ENCODE results near the gene PSMB7.

PSMB7 gene

DNA sequence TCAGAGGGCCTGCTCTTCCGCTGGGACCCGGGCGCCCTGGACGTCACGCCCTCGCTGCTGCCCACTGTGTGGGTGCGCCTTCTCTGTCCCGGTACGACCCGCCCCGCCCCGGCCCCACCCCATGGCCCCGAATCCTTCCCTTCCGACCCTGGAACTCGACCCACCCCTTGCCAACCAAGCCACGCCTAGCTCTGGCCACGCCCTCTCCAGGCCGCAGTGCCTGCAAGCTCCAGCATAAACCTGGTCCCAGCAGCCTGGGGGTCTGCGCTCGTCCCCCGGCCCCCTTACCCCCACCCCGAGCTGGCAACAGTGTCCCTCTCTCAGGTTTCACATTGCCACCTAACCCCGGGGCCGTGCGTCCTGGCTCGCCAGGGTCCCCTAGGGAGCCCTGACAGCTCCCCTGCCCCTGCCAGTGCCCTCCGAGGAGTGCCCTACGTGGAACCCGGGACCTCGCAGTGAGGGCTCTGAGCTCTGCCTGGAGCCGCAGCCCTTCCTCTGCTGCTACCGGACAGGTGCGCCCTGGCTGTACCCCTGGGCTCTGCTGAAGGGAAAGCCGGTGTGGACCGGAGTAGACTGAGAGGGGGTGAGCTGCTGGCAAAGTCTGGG is 38.4 kb upstream of the PSMB7 start:
- no peaks in the 10 kb centered on the region for H3K36me3 ChIP-seq (ENCODE audit: control insufficient read depth, low read length)
- no peaks in the 10 kb centered on the region for H3K27me3 ChIP-seq (ENCODE audit: control insufficient read depth, low read length)
- H3K79me2 ChIP-seq (ENCODE audit: control insufficient read depth, low read length), result no peaks in the 10 kb centered on the region
- no peak overlapping the region for H3K27ac ChIP-seq (ENCODE audit: low read depth, low read length)
- H3K9me3 ChIP-seq (ENCODE audit: control insufficient read depth, insufficient read depth, low read length), result no peaks in the 10 kb centered on the region
- no peak for TF ChIP-seq EZH2phosphoT487 (IDR thresholded peaks at IDR 0.05; ENCODE audit: borderline replicate concordance, low read length)
- TF ChIP-seq, protein P1, sequence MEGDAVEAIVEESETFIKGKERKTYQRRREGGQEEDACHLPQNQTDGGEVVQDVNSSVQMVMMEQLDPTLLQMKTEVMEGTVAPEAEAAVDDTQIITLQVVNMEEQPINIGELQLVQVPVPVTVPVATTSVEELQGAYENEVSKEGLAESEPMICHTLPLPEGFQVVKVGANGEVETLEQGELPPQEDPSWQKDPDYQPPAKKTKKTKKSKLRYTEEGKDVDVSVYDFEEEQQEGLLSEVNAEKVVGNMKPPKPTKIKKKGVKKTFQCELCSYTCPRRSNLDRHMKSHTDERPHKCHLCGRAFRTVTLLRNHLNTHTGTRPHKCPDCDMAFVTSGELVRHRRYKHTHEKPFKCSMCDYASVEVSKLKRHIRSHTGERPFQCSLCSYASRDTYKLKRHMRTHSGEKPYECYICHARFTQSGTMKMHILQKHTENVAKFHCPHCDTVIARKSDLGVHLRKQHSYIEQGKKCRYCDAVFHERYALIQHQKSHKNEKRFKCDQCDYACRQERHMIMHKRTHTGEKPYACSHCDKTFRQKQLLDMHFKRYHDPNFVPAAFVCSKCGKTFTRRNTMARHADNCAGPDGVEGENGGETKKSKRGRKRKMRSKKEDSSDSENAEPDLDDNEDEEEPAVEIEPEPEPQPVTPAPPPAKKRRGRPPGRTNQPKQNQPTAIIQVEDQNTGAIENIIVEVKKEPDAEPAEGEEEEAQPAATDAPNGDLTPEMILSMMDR (IDR thresholded peaks at IDR 0.05; ENCODE audit: low read depth, low read length, poor library complexity, severe bottlenecking), result no peak
- H3K4me1 ChIP-seq (ENCODE audit: control insufficient read depth, low read length), result no peaks in the 10 kb centered on the region
- no peak overlapping the region for H3K4me2 ChIP-seq (ENCODE audit: low read length)
- H4K20me1 ChIP-seq (ENCODE audit: control insufficient read depth, insufficient read depth, low read depth, low read length), result no peaks in the 10 kb centered on the region
- H3K4me3 ChIP-seq (ENCODE audit: low read length), result no peak overlapping the region
- no peaks in the 10 kb centered on the region for H3K9me2 ChIP-seq (replicated peaks; ENCODE audit: control insufficient read depth, low read length)
- H3F3A ChIP-seq (ENCODE audit: control insufficient read depth, insufficient read depth), result no peaks in the 10 kb centered on the region

DNA sequence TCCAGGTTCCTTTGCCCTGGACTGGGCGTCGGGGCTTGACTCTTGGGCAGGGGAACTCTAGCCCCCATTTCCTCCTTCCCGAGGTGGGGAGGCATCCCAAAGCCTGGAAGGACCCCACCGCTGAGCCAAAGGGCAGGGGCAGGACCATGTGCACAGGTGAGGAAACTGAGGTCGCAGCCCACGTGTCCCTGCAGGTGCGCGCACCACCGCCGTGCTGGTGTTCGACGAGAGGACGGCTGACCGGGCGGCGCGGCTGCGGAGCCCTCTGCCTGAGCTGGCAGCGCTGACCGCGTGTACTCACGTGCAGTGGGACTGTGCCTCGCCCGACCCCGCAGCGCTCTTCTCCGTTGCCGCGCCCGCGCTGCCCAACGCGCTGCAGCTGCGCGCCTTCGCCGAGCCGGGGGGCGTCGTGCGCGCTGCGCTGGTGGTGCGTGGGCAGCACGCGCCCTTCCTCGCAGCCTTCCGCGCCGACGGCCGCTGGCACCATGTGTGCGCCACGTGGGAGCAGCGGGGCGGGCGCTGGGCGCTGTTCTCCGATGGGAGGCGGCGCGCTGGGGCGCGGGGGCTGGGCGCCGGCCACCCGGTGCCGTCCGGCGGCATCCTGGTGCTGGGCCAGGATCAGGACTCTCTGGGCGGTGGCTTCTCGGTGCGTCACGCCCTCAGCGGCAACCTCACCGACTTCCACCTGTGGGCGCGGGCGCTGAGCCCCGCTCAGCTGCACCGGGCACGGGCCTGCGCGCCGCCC is 37.8 kb upstream of the PSMB7 start:
- H4K20me1 ChIP-seq (ENCODE audit: control insufficient read depth, insufficient read depth, low read depth, low read length), result no peaks in the 10 kb centered on the region
- no peaks in the 10 kb centered on the region for H3K4me1 ChIP-seq (ENCODE audit: control insufficient read depth, low read length)
- no peaks in the 10 kb centered on the region for H3K27me3 ChIP-seq (ENCODE audit: control insufficient read depth, low read length)
- TF ChIP-seq, protein P1 (IDR thresholded peaks at IDR 0.05; ENCODE audit: low read depth, low read length, poor library complexity, severe bottlenecking), result no peak
- TF ChIP-seq EZH2phosphoT487 (IDR thresholded peaks at IDR 0.05; ENCODE audit: borderline replicate concordance, low read length), result no peak
- H3K4me3 ChIP-seq (ENCODE audit: low read length), result no peak overlapping the region
- no peaks in the 10 kb centered on the region for H3F3A ChIP-seq (ENCODE audit: control insufficient read depth, insufficient read depth)
- H3K9me3 ChIP-seq (ENCODE audit: control insufficient read depth, insufficient read depth, low read length), result no peaks in the 10 kb centered on the region
- no peaks in the 10 kb centered on the region for H3K9me2 ChIP-seq (replicated peaks; ENCODE audit: control insufficient read depth, low read length)
- H3K79me2 ChIP-seq (ENCODE audit: control insufficient read depth, low read length), result no peaks in the 10 kb centered on the region
- no peaks in the 10 kb centered on the region for H3K36me3 ChIP-seq (ENCODE audit: control insufficient read depth, low read length)
- no peak overlapping the region for H3K27ac ChIP-seq (ENCODE audit: low read depth, low read length)
- H3K4me2 ChIP-seq (ENCODE audit: low read length), result no peak overlapping the region

DNA sequence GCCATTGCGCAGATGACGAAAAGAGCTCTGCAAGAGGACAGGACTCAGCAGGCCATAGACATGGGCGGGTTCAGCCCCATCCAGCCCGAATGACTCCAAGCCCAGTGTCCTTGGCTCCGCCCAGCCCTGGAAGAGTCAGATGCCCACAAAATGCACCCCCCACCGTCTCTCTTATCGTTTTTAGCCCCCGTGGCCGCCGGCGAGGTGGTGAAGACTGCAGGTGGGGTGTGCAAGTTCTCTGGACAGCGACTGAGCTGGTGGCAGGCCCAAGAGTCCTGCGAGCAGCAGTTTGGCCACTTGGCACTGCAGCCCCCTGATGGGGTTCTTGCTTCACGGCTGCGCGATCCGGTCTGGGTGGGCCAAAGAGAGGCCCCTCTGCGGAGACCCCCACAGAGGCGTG is 37.1 kb upstream of the PSMB7 start:
- TF ChIP-seq, protein P1 (IDR thresholded peaks at IDR 0.05; ENCODE audit: low read depth, low read length, poor library complexity, severe bottlenecking), result no peak
- TF ChIP-seq EZH2phosphoT487 (IDR thresholded peaks at IDR 0.05; ENCODE audit: borderline replicate concordance, low read length), result no peak
- Histone ChIP-seq H3K4me2 (ENCODE audit: low read length) (no peak overlapping the region), H3K4me3 (ENCODE audit: low read length) (no peak overlapping the region), H3K9me2 (replicated peaks; ENCODE audit: control insufficient read depth, low read length) (no peaks in the 10 kb centered on the region), H3K27ac (ENCODE audit: low read depth, low read length) (no peak overlapping the region), H3F3A (ENCODE audit: control insufficient read depth, insufficient read depth) (no peaks in the 10 kb centered on the region), H3K27me3 (ENCODE audit: control insufficient read depth, low read length) (no peaks in the 10 kb centered on the region), H3K4me1 (ENCODE audit: control insufficient read depth, low read length) (no peaks in the 10 kb centered on the region), H4K20me1 (ENCODE audit: control insufficient read depth, insufficient read depth, low read depth, low read length) (no peaks in the 10 kb centered on the region), H3K9me3 (ENCODE audit: control insufficient read depth, insufficient read depth, low read length) (no peaks in the 10 kb centered on the region), H3K79me2 (ENCODE audit: control insufficient read depth, low read length) (no peaks in the 10 kb centered on the region), H3K36me3 (ENCODE audit: control insufficient read depth, low read length) (no peaks in the 10 kb centered on the region)

Data from DOHH2 (cell line).